GM13976 (cell line): ENCODE results near the gene UNC5B.

ENCODE experiments used
- DNase-seq: peaks from one replicate; pipeline ENCODE4 v3.0.0; 2012; ENCODE audit warnings: low spot score
- CTCF ChIP-seq: IDR thresholded peaks from 2 replicates; pipeline ENCODE4 v1.5.1; 2012; ENCODE audit warnings: borderline replicate concordance, mild to moderate bottlenecking; ENCODE audit not compliant: insufficient read depth; ENCODE audit errors: extremely low read depth, missing control alignments, control extremely low read depth
- in situ Hi-C: fragments of 300-500 bp; cut with MboI; formaldehyde crosslinking; loops from one replicate; pipeline ENCODE4 v1.12.0; 2022; ENCODE audit warnings: low sequenced_read_pairs, mixed read lengths, inconsistent platforms; ENCODE audit not compliant: unreplicated experiment

Gene UNC5B

GRCh38 chr10:71276873-71277272, 64.5 kb downstream of the UNC5B start:
- TF ChIP-seq CTCF, result no peak
- no peak for DNase-seq
- in situ Hi-C loops, result no loop called here

- in situ Hi-C loops, result no loop called here
- DNase-seq, result no peak
- no peak for TF ChIP-seq CTCF
Observed at GRCh38 chr10:71277914-71278665, 65.7 kb downstream of the UNC5B start.

- DNase-seq, result no peak
- no peak for TF ChIP-seq CTCF
- in situ Hi-C loops, result no loop called here
Observed at GRCh38 chr10:71278691-71279588, 66.6 kb downstream of the UNC5B start.

GRCh38 chr10:71279590-71280170, 67.3 kb downstream of the UNC5B start:
- DNase-seq, result no peak
- TF ChIP-seq CTCF, result no peak
- in situ Hi-C loops, result no loop called here

GRCh38 chr10:71280216-71280615, 67.8 kb downstream of the UNC5B start:
- no peak for DNase-seq
- no peak for TF ChIP-seq CTCF
- in situ Hi-C loops, result no loop called here

- in situ Hi-C loops, result no loop called here
- DNase-seq, result no peak
- TF ChIP-seq CTCF, result no peak
Observed at GRCh38 chr10:71280825-71281224, 68.5 kb downstream of the UNC5B start.
